RWPE1 (cell line): ENCODE measurements around the gene CECR2.

Experiments used
- CTCF ChIA-PET: fragments of 350-600 bp; sonication (Branson Sonifier 250); formaldehyde crosslinking; extraction: SDS; loops from one replicate; lab custom pipeline; 2021; lab: Yijun Ruan, JAX
- POLR2A ChIA-PET: fragments of 400-600 bp; formaldehyde crosslinking; extraction: SDS; loops from one replicate; lab custom pipeline; 2020; ENCODE audit warnings: antibody characterized with exemption; ENCODE audit not compliant: low non-redundant PET; lab: Yijun Ruan, JAX
- DNase-seq: peaks from one replicate; pipeline ENCODE4 v3.0.0; 2012; ENCODE audit warnings: low spot score
- H3K27ac ChIP-seq: fragments of 450-650 bp; 2 replicates; pipeline ENCODE4 v1.5.1; 2017
- CTCF ChIP-seq: fragments of 450-650 bp; conservative IDR thresholded peaks from 2 replicates; pipeline ENCODE4 v1.5.1; 2017; ENCODE audit warnings: low read depth, mild to moderate bottlenecking

Gene CECR2

DNA sequence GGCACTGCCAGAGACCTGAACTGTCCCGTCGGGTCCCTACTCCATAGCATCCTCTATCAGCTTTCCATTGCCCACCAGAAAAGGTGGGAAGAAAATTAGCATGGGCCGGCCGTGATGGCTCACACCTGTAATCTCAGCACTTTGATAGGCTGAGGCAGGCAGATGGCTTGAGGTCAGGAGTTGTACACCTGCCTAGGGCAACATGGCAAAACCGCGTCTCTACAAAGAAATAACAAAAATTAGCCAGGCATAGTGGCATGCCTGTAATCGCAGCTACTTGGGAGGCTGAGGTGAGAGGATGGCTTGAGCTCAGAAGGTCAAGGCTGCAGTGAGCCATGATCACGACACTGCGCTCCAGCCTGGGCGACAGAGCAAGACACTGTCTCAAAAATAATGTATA is 197.5 kb downstream of the CECR2 start:
- TF ChIP-seq CTCF: no peak
- POLR2A ChIA-PET: no interaction called here
- H3K27ac ChIP-seq: no peak overlapping the region
- no peak for DNase-seq
- CTCF ChIA-PET: no interaction called here

DNA sequence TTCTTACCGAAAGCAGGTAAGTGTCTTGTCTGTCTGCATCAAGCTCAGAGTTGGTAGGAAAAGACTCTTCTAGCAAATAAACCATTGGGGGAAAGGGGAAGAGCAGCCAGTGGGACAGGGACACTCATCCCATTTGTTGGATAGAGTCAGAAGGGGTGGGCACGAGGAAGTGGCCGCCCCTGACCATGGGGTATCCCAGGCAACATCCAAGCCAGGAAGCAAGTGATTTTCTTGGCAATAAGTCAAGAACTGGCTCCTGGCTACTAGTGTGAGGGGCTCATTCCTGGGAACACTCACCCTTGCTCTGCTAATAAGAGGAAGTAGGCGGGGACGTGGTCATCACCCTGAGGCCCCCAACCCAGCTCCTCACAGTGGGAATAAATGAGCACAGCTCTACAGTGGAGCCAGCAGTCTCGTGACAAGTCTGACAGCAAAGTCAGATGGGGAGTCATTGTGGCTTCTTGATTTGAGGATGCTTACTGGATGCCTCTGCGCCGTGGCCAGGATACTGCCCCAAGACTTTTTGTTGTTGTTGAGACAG is 200.8 kb downstream of the CECR2 start:
- POLR2A ChIA-PET: no interaction called here
- TF ChIP-seq CTCF: no peak
- DNase-seq: no peak
- peak overlapping the region; percentile 66; the same call in 1 of the 2 replicates for H3K27ac ChIP-seq
- CTCF ChIA-PET: interaction anchor here (2.7 kb wide), 1 partner anchor 12 kb away, joined by 10 read pairs; no protein-coding TSS in a partner anchor

GRCh38 chr22:17570851-17571631 is 201.8 kb downstream of the CECR2 start:
- peak; percentile 3 for DNase-seq
- no peak for TF ChIP-seq CTCF
- POLR2A ChIA-PET: no interaction called here
- CTCF ChIA-PET: interaction anchor here (0.6 to 2.7 kb wide), 2 partner anchors 13 to 87 kb away, joined by 6 to 10 read pairs; no protein-coding TSS in a partner anchor
- peak overlapping the region; percentile 66 for H3K27ac ChIP-seq

DNA sequence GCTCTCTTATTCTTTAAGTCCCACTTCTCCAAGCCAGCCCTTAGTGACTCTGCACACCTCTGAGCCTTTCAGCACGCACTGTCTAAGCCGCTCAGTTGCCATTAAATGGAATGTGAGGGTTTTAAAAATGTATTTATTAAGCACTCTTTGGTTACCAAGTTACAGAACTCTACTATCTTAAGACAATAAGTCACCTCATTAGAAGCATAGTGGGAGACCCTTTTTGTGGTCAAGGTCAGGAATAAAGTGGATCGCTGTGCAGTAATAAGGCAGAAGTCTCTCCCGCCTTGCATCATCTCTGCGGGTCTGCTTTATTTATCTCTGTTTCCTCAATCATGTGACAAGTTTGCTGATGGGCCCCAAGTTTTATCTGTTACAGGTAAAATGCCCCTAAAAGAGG is 205.9 kb downstream of the CECR2 start:
- TF ChIP-seq CTCF: no peak
- POLR2A ChIA-PET: no interaction called here
- CTCF ChIA-PET: interaction anchor here (0.6 kb wide), 1 partner anchor 270 kb away, joined by 3 read pairs; no protein-coding TSS in a partner anchor
- no peak overlapping the region for H3K27ac ChIP-seq
- DNase-seq: no peak

DNA sequence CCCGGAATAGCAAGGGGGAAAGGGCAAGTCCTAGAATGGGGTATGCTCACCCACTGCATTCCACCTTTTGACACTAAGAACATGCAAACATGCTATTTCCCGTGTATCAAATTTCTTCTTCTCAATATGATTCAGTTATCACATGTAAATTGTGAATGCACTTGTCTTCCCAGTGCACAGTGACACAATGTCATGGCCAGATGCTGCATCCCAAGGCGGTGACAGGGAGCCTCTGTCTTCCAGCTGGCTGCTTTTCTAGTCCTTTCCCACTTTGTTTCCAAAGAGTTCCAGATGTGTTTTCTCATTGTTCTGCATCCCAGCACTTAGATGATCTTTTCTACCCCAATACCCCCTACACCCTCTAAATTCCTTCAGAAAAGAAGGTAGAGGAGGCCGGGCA is 206.4 kb downstream of the CECR2 start:
- peak overlapping the region; percentile 90 for H3K27ac ChIP-seq
- CTCF ChIA-PET: no interaction called here
- no peak for TF ChIP-seq CTCF
- POLR2A ChIA-PET: no interaction called here
- no peak for DNase-seq

DNA sequence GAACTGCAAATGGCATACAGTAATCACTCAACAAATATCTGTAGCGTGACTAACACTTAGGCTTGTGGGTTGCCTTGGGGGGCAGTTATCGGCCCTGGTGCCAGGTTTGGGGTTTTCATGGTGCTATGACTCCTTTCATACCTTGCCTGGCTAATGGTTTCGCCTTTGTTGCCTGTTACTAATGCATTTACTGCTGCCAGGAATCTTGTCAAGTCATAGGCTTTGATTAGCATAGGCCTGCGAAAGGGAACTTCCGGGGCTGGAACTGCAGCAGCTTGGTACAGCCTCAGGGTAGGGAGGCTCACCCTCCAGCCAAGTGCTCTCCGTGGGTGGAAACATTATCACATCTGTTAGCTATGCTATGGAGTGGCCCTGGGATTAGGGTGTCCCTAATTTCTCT is 207.2 kb downstream of the CECR2 start:
- TF ChIP-seq CTCF: no peak
- ChIA-PET POLR2A (no interaction called here), CTCF (no interaction called here)
- peak overlapping the region; percentile 90 for H3K27ac ChIP-seq
- DNase-seq: peak; percentile 84
